AG09309 (cell line): ENCODE results near the gene TUSC1.

Experiments used
- DNase-seq: peaks from one replicate; pipeline ENCODE4 v3.0.0-alpha.2; 2010; ENCODE audit warnings: low read depth
- H3K4me3 ChIP-seq: 2 replicates; pipeline ENCODE4 v1.5.1; 2011; ENCODE audit warnings: mild to moderate bottlenecking, low read depth, low read length, moderate library complexity; ENCODE audit not compliant: control insufficient read depth
- CTCF ChIP-seq: IDR thresholded peaks from 2 replicates; pipeline ENCODE4 v1.5.1; 2011; ENCODE audit warnings: mild to moderate bottlenecking, low read depth, low read length, inconsistent platforms; ENCODE audit not compliant: insufficient read depth, control insufficient read depth; ENCODE audit errors: missing control alignments

Gene TUSC1

GRCh38 chr9:25678147-25678666 is at the start of gene TUSC1:
Gene TUSC1 (minus strand): TSS chr9:25678444. CDS start chr9:25678312, 132 bp downstream.
- peak; percentile 53 for DNase-seq
- TF ChIP-seq CTCF, result no peak
- H3K4me3 ChIP-seq, result peak within 1 kb of the TSS; percentile 72

GRCh38 chr9:25726871-25727410 is 48.7 kb upstream of the TUSC1 start:
- no peak for DNase-seq
- TF ChIP-seq CTCF, result no peak
- H3K4me3 ChIP-seq, result no peak overlapping the region

GRCh38 chr9:25724424-25724823 is 46.2 kb upstream of the TUSC1 start:
- no peak overlapping the region for H3K4me3 ChIP-seq
- DNase-seq, result peak; percentile 61
- no peak for TF ChIP-seq CTCF

GRCh38 chr9:25716220-25716872 is 38.1 kb upstream of the TUSC1 start:
- no peak overlapping the region for H3K4me3 ChIP-seq
- TF ChIP-seq CTCF, result peak; percentile 86
- peak; percentile 75 for DNase-seq

GRCh38 chr9:25709941-25710340 is 31.7 kb upstream of the TUSC1 start:
- no peak overlapping the region for H3K4me3 ChIP-seq
- no peak for DNase-seq
- TF ChIP-seq CTCF, result no peak

GRCh38 chr9:25704800-25705199 is 26.6 kb upstream of the TUSC1 start:
- no peak for TF ChIP-seq CTCF
- DNase-seq, result no peak
- H3K4me3 ChIP-seq, result no peak overlapping the region
